IPS-18a (cell line): ENCODE measurements around the gene NAV2.

Experiments used
- H3K27ac ChIP-seq: one replicate; pipeline ENCODE4 v1.5.1; 2013; ENCODE audit warnings: low read length
- H3K27me3 ChIP-seq: one replicate; pipeline ENCODE4 v1.6.1; 2013; ENCODE audit warnings: mild to moderate bottlenecking, low read length; ENCODE audit not compliant: control insufficient read depth, insufficient read depth
- H3K36me3 ChIP-seq: one replicate; pipeline ENCODE4 v1.6.1; 2013; ENCODE audit warnings: low read depth, low read length; ENCODE audit not compliant: control insufficient read depth
- H3K4me1 ChIP-seq: one replicate; pipeline ENCODE4 v1.6.1; 2013; ENCODE audit warnings: low read depth, low read length; ENCODE audit not compliant: control insufficient read depth
- H3K4me3 ChIP-seq: one replicate; pipeline ENCODE4 v1.5.1; 2013; ENCODE audit warnings: low read length
- H3K9ac ChIP-seq: one replicate; pipeline ENCODE4 v1.6.1; 2013; ENCODE audit warnings: mild to moderate bottlenecking, low read length, moderate library complexity
- H3K9me3 ChIP-seq: one replicate; pipeline ENCODE4 v1.6.1; 2013; ENCODE audit warnings: low read depth, low read length; ENCODE audit not compliant: control insufficient read depth

Gene NAV2

GRCh38 chr11:19723572-19724342, 11.1 kb downstream of the NAV2 start:
- Histone ChIP-seq H3K4me3 (no peak overlapping the region), H3K9ac (no peak overlapping the region), H3K27me3 (no peaks in the 10 kb centered on the region), H3K4me1 (no peaks in the 10 kb centered on the region), H3K9me3 (no peaks in the 10 kb centered on the region), H3K36me3 (no peaks in the 10 kb centered on the region), H3K27ac (no peak overlapping the region)

GRCh38 chr11:19724765-19725164, 12.1 kb downstream of the NAV2 start:
- Histone ChIP-seq H3K4me1 (no peaks in the 10 kb centered on the region), H3K36me3 (no peaks in the 10 kb centered on the region), H3K27ac (no peak overlapping the region), H3K4me3 (no peak overlapping the region), H3K9me3 (no peaks in the 10 kb centered on the region), H3K27me3 (no peaks in the 10 kb centered on the region), H3K9ac (no peak overlapping the region)

DNA sequence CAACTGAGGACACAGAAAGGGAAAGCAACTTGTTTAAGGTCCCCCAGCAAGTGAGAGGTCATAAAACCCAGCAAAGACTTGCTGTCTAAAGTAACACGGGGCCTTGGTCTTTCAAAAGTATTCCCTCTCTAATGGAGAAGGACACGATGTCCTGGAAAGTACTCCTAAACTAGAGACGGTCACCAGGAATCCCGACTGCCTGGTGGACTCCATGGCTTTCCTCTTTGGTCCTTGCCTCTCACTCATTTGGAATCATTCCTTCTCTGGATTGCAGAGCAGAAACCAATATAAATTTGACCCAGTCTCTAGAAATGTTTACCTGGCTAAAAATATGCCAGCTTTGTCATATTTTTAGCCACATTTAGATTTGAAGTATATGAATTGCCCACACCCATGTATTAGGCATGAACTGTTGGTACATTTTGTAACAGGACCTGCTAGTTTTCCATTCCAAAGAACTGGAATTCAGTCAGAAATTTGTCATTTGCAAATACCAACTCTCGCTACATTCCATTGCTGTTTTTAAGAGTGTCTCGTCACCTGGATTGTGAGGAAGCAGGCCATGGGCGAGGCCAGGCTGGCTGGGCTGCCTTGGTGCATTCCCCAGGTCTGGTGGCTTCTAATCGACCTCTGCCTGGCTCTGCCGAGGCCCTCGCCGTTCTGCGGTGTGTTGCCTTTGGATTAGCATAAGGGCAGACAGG, 12.9 kb downstream of the NAV2 start:
- Histone ChIP-seq H3K36me3 (no peaks in the 10 kb centered on the region), H3K27ac (no peak overlapping the region), H3K27me3 (no peaks in the 10 kb centered on the region), H3K4me3 (no peak overlapping the region), H3K4me1 (no peaks in the 10 kb centered on the region), H3K9me3 (no peaks in the 10 kb centered on the region), H3K9ac (no peak overlapping the region)

DNA sequence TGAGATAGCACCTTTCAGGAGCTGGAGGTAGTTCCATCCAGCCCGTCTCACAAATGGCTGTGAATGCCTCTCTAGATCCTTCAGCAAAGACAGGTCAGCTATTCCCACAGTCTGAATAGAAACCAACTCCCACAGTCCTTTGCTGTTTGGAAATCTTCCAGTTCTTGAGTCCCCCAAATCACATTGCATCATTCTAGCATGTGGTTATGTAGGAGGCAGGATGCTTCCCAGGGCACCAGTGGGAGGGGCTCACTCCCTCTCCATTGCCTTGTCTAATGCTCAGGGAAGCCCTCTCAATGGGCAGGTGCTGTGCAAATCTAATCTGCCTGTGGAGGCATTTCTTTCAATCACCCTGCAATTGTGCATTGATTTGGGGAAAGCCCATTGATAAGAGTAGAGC, 14.6 kb downstream of the NAV2 start:
- Histone ChIP-seq H3K9me3 (no peaks in the 10 kb centered on the region), H3K27me3 (no peaks in the 10 kb centered on the region), H3K4me3 (no peak overlapping the region), H3K4me1 (no peaks in the 10 kb centered on the region), H3K36me3 (no peaks in the 10 kb centered on the region), H3K27ac (no peak overlapping the region), H3K9ac (no peak overlapping the region)

- H3K4me3 ChIP-seq = no peak overlapping the region
- H3K36me3 ChIP-seq = no peaks in the 10 kb centered on the region
- no peak overlapping the region for H3K27ac ChIP-seq
- H3K9ac ChIP-seq = no peak overlapping the region
- H3K27me3 ChIP-seq = no peaks in the 10 kb centered on the region
- H3K4me1 ChIP-seq = no peaks in the 10 kb centered on the region
- H3K9me3 ChIP-seq = no peaks in the 10 kb centered on the region
These were observed 15.8 kb downstream of the NAV2 start for GRCh38 chr11:19728436-19728835.

DNA sequence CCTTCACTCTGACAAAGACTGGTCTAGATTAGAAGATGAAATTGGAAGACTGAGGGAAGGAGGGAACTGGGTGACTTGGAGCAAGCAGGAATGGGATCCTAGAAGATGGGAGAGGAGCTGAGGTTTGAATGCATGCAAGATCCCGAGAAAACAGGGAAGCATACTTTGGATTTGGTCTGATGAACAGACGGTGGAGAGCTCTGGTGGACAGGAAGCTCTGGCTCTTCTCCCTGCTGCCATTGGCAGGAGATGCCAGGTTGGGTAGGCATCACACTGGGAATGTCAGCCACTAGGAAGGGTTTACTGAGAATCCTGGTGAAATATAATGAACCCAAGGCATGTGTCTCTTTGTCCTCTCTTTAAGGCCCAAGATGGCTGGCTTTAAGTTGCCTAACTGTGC, 16.5 kb downstream of the NAV2 start:
- Histone ChIP-seq H3K9ac (no peak overlapping the region), H3K27ac (no peak overlapping the region), H3K27me3 (no peaks in the 10 kb centered on the region), H3K4me3 (no peak overlapping the region), H3K4me1 (no peaks in the 10 kb centered on the region), H3K9me3 (no peaks in the 10 kb centered on the region), H3K36me3 (no peaks in the 10 kb centered on the region)

DNA sequence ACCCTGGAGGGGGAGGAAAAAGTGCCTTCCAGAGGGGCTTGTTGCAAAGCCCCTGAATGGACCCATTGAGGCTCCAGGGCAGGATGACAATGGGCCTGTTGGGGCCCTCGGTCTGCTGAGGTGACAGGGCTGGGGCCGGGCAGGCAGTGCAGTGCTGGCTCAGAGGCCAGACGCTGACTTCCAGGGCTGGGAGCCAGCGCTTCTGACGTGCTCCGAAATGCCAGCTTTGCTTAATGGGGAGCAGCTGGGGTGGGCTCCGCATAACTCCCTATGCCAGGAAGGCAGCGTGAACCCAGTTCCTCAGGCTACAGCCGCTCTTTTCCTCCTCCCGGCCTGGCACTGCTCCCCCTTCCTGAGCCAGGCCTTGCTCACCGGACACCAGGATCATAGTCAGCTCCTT, 17.7 kb downstream of the NAV2 start:
- Histone ChIP-seq H3K4me1 (no peaks in the 10 kb centered on the region), H3K27me3 (no peaks in the 10 kb centered on the region), H3K9me3 (no peaks in the 10 kb centered on the region), H3K4me3 (no peak overlapping the region), H3K36me3 (no peaks in the 10 kb centered on the region), H3K9ac (no peak overlapping the region), H3K27ac (no peak overlapping the region)

- no peaks in the 10 kb centered on the region for H3K36me3 ChIP-seq
- H3K27me3 ChIP-seq = no peaks in the 10 kb centered on the region
- H3K4me1 ChIP-seq = peaks cover 5% of the 10 kb centered on the region
- H3K27ac ChIP-seq = no peak overlapping the region
- no peak overlapping the region for H3K4me3 ChIP-seq
- no peaks in the 10 kb centered on the region for H3K9me3 ChIP-seq
- no peak overlapping the region for H3K9ac ChIP-seq
These were observed 21.5 kb downstream of the NAV2 start for GRCh38 chr11:19734171-19734570.

- Histone ChIP-seq H3K4me1 (peaks cover 15% of the 10 kb centered on the region), H3K36me3 (no peaks in the 10 kb centered on the region), H3K4me3 (no peak overlapping the region), H3K27ac (no peak overlapping the region), H3K27me3 (no peaks in the 10 kb centered on the region), H3K9me3 (no peaks in the 10 kb centered on the region), H3K9ac (no peak overlapping the region)
These were observed 22.7 kb downstream of the NAV2 start for GRCh38 chr11:19735157-19735908.

GRCh38 chr11:19735909-19736498, 23.4 kb downstream of the NAV2 start:
- no peak overlapping the region for H3K9ac ChIP-seq
- H3K9me3 ChIP-seq = no peaks in the 10 kb centered on the region
- no peaks in the 10 kb centered on the region for H3K36me3 ChIP-seq
- no peaks in the 10 kb centered on the region for H3K27me3 ChIP-seq
- H3K27ac ChIP-seq = no peak overlapping the region
- no peak overlapping the region for H3K4me3 ChIP-seq
- H3K4me1 ChIP-seq = peaks cover 15% of the 10 kb centered on the region

DNA sequence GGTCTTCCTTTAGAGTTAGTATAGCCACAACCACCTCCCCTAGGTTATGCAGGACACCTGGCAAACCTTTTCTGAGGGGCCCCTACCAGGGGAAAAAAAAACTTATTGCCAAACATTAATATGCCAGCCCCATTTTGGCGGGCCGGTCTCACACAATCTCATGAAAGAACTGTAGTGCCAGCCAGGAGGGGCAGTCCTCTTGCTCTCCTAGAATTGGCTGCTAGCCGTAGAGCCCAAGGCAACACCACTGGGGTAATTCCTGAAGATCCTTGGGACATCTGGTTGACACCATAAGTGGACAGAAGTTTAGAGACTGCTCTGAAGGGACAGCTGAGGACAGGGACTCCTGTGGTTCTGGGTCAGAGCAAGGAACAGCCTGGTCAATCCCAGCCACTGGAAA, 24.2 kb downstream of the NAV2 start:
- Histone ChIP-seq H3K36me3 (no peaks in the 10 kb centered on the region), H3K9me3 (no peaks in the 10 kb centered on the region), H3K27me3 (no peaks in the 10 kb centered on the region), H3K4me3 (no peak overlapping the region), H3K9ac (no peak overlapping the region), H3K27ac (no peak overlapping the region), H3K4me1 (peaks cover 15% of the 10 kb centered on the region)
